Measurements from ENCODE around the gene PDE2A.

DNA sequence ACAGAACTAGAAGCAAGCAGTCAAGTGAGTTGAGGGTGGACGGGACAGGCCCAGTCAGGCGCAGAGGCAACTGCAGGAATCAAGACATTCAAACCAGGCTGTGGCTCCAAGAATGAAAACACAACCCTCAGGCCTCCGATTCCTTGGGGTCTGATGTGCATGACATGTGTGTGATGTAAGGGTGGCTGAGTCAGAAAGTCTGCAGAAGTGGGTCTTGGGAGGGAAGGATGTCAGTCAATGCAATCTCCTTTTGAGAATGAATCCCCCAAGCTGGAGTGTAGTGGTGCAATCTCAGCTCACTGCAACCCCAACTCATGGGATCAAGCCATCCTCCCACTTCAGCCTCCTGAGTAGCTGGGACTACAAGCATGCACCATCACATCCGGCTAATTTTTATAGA is 15.9 kb upstream of the PDE2A start:
- TF ChIP-seq SUZ12 (IDR thresholded peaks at IDR 0.05; ENCODE audit: extremely low read depth, insufficient read depth, insufficient read length) (no peak), ZNF274 (IDR thresholded peaks at IDR 0.05; ENCODE audit: low read depth, low read length) (no peak), YY1 (IDR thresholded peaks at IDR 0.05; ENCODE audit: insufficient read depth, insufficient read length) (no peak)

Measured in NT2/D1 (cell line).